IMR-90 (cell line): Measurements from ENCODE around the gene HPSE2. TPM values are rescaled to one million over a fixed set of nuclear protein-coding genes. Genes with fewer than 3 reads are reported as not detected.

ENCODE experiments used
- ATAC-seq: fragments of 200-7000 bp; cut with Tn5 transposase; 2 replicates; pipeline ENCODE4 v1.9.1; 2020; ENCODE audit warnings: low read depth, mild to moderate bottlenecking, moderate library complexity
- BruUV-seq: library from RNA; stranded (reverse); fragments of 400-500 nt; replicated peaks from 2 replicates; lab custom pipeline; 2021; lab: Mats Ljungman, UMichigan
- CTCF ChIA-PET: fragments of 300-600 bp; formaldehyde crosslinking; extraction: SDS; loops from one replicate; lab custom pipeline; 2021; ENCODE audit warnings: antibody characterized with exemption; lab: Yijun Ruan, JAX
- POLR2A ChIA-PET: fragments of 300-600 bp; sonication (Branson Sonifier 250); formaldehyde crosslinking; loops from one replicate; lab custom pipeline; 2022; ENCODE audit warnings: antibody characterized with exemption; ENCODE audit not compliant: unreplicated experiment; lab: Charles Lee
- DNase-seq: peaks from one replicate; pipeline ENCODE4 v3.0.0; 2013
- H2AFZ ChIP-seq: replicated peaks from 2 replicates; pipeline ENCODE3; 2013; ENCODE audit warnings: low read length, mild to moderate bottlenecking; ENCODE audit not compliant: poor library complexity
- H2AK5ac ChIP-seq: 2 replicates; pipeline ENCODE4 v1.6.1; 2013; ENCODE audit warnings: low read depth, low read length, inconsistent platforms
- H2AK9ac ChIP-seq: replicated peaks from 2 replicates; pipeline ENCODE3; 2013; ENCODE audit warnings: mild to moderate bottlenecking, low read depth, low read length, moderate library complexity; ENCODE audit not compliant: poor library complexity
- H2BK120ac ChIP-seq: 2 replicates; pipeline ENCODE4 v1.6.1; 2013; ENCODE audit warnings: low read depth, low read length, inconsistent platforms
- H2BK15ac ChIP-seq: 3 replicates; pipeline ENCODE4 v1.6.1; 2013; ENCODE audit warnings: low read depth, low read length, inconsistent platforms
- H2BK20ac ChIP-seq: 2 replicates; pipeline ENCODE4 v1.6.1; 2013; ENCODE audit warnings: low read depth, mild to moderate bottlenecking, inconsistent platforms, low read length, moderate library complexity
- H2BK5ac ChIP-seq: 2 replicates; pipeline ENCODE4 v1.6.1; 2013; ENCODE audit warnings: mild to moderate bottlenecking, low read depth, low read length, inconsistent platforms; ENCODE audit not compliant: poor library complexity, severe bottlenecking
- H3K14ac ChIP-seq: replicated peaks from 2 replicates; pipeline ENCODE4 v1.6.1; 2013; ENCODE audit warnings: low read depth, low read length, inconsistent platforms
- H3K18ac ChIP-seq: 2 replicates; pipeline ENCODE4 v1.6.1; 2013; ENCODE audit warnings: low read depth, low read length, control low read depth
- H3K23ac ChIP-seq: 2 replicates; pipeline ENCODE4 v1.6.1; 2013; ENCODE audit warnings: low read depth, low read length, inconsistent platforms
- H3K27ac ChIP-seq: 2 replicates; pipeline ENCODE4 v1.5.1; 2013; ENCODE audit warnings: mild to moderate bottlenecking, control low read depth, low read length; ENCODE audit not compliant: insufficient read depth
- H3K27me3 ChIP-seq: 2 replicates; pipeline ENCODE4 v1.6.1; 2013; ENCODE audit warnings: low read length; ENCODE audit not compliant: control insufficient read depth, insufficient read depth
- H3K36me3 ChIP-seq: 2 replicates; pipeline ENCODE4 v1.6.1; 2013; ENCODE audit warnings: low read length, mixed read lengths; ENCODE audit not compliant: control insufficient read depth, insufficient read depth
- H3K4ac ChIP-seq: 2 replicates; pipeline ENCODE4 v1.6.1; 2013; ENCODE audit warnings: low read depth, low read length, inconsistent platforms
- H3K4me1 ChIP-seq: 2 replicates; pipeline ENCODE4 v1.6.1; 2013; ENCODE audit warnings: low read length, mixed read lengths; ENCODE audit not compliant: control insufficient read depth, insufficient read depth
- H3K4me2 ChIP-seq: 2 replicates; pipeline ENCODE4 v1.6.1; 2013; ENCODE audit warnings: low read depth, mild to moderate bottlenecking, control low read depth, low read length, moderate library complexity
- H3K4me3 ChIP-seq: 2 replicates; pipeline ENCODE4 v1.5.1; 2013; ENCODE audit warnings: low read depth, mild to moderate bottlenecking, control low read depth, low read length, moderate library complexity; ENCODE audit not compliant: insufficient read depth
- H3K56ac ChIP-seq: 2 replicates; pipeline ENCODE4 v1.6.1; 2013; ENCODE audit warnings: low read length, inconsistent platforms; ENCODE audit not compliant: insufficient read depth; ENCODE audit errors: extremely low read depth
- H3K79me1 ChIP-seq, 2 experiments: 2 replicates each; pipeline ENCODE4 v1.6.1; 2013; ENCODE audit warnings: low read length in 2 of 2, inconsistent platforms in 1 of 2, low read depth in 1 of 2
- H3K9ac ChIP-seq: 2 replicates; pipeline ENCODE4 v1.6.1; 2013; ENCODE audit warnings: low read depth, low read length, control low read depth
- H3K9me1 ChIP-seq: 2 replicates; pipeline ENCODE4 v1.6.1; 2013; ENCODE audit warnings: low read length, inconsistent platforms; ENCODE audit not compliant: insufficient read depth
- H3K9me3 ChIP-seq: 2 replicates; pipeline ENCODE4 v1.6.1; 2013; ENCODE audit warnings: low read length; ENCODE audit not compliant: control insufficient read depth, insufficient read depth
- H4K20me1 ChIP-seq: 2 replicates; pipeline ENCODE4 v1.6.1; 2013; ENCODE audit warnings: low read length, inconsistent platforms; ENCODE audit not compliant: insufficient read depth
- H4K5ac ChIP-seq: 2 replicates; pipeline ENCODE4 v1.6.1; 2013; ENCODE audit warnings: mild to moderate bottlenecking, low read depth, low read length, control low read depth
- H4K8ac ChIP-seq, 2 experiments: 2 replicates each; pipeline ENCODE4 v1.6.1; 2013; ENCODE audit warnings: low read depth in 2 of 2, low read length in 2 of 2, control low read depth in 1 of 2, inconsistent platforms in 1 of 2
- H4K91ac ChIP-seq: 2 replicates; pipeline ENCODE4 v1.6.1; 2013; ENCODE audit warnings: low read depth, low read length, inconsistent platforms; ENCODE audit not compliant: insufficient read depth
- BHLHE40 ChIP-seq: fragments of 150-350 bp; IDR thresholded peaks from 2 replicates; pipeline ENCODE4 v1.6.1; 2016; ENCODE audit warnings: mild to moderate bottlenecking, low read depth, low read length
- CHD1 ChIP-seq: IDR thresholded peaks from 2 replicates; pipeline ENCODE4 v1.6.1; 2012; ENCODE audit warnings: low read depth, low read length, improper control_type of control experiment
- FOS ChIP-seq: fragments of 150-350 bp; IDR thresholded peaks from 2 replicates; pipeline ENCODE4 v1.6.1; 2016; ENCODE audit warnings: low read depth, low read length
- MAFK ChIP-seq: IDR thresholded peaks from 2 replicates; pipeline ENCODE4 v1.6.1; 2012; ENCODE audit warnings: low read depth, low read length, improper control_type of control experiment
- NFE2L2 ChIP-seq: fragments of 150-350 bp; IDR thresholded peaks from 2 replicates; pipeline ENCODE4 v1.6.1; 2016; ENCODE audit warnings: low read depth, mild to moderate bottlenecking, low read length
- RAD21 ChIP-seq: IDR thresholded peaks from 2 replicates; pipeline ENCODE4 v1.6.1; 2012; ENCODE audit warnings: low read length, improper control_type of control experiment
- RFX5 ChIP-seq: IDR thresholded peaks from 2 replicates; pipeline ENCODE4 v1.8.0; 2012; ENCODE audit warnings: low read depth, mild to moderate bottlenecking, low read length, moderate library complexity
- SMC3 ChIP-seq: fragments of 150-350 bp; IDR thresholded peaks from 2 replicates; pipeline ENCODE4 v1.6.1; 2016; ENCODE audit warnings: low read depth, mild to moderate bottlenecking, antibody characterized with exemption, low read length, moderate library complexity
- WGBS, 2 experiments: methylation state at CpG; one replicate each; pipeline versions ENCODE4 v1.1.5 to v1.1.7; 2013; ENCODE audit warnings: missing lambda C conversion rate in 2 of 2; ENCODE audit not compliant: insufficient read length in 1 of 2; ENCODE audit errors: extremely low coverage in 2 of 2; 5-methylcytosine and 5-hydroxymethylcytosine counted together
- dilution Hi-C: fragments of 300-500 bp; cut with HindIII; formaldehyde crosslinking; loops from one replicate; pipeline ENCODE4 v1.14.3; 2018; ENCODE audit warnings: low sequenced_read_pairs; ENCODE audit not compliant: unreplicated experiment
- in situ Hi-C: fragments of 300-500 bp; cut with MboI; formaldehyde crosslinking; loops from 3 replicates; pipeline ENCODE4 v1.14.3; 2019; ENCODE audit warnings: low sequenced_read_pairs, inconsistent platforms, mixed read lengths
- intact Hi-C: fragments of 100-400 bp; cut with micrococcal nuclease; formaldehyde crosslinking; loops from 2 replicates; pipeline ENCODE4 v1.10.0; 2022
- polyA plus RNA-seq, 3 experiments: library from polyadenylated mRNA; depleted of rRNA; stranded (reverse); fragments of >200 nt; gene quantifications; 2 replicates each; pipeline ENCODE4 v1.2.3, GENCODE V29; 2012; ENCODE audit warnings: low replicate concordance in 1 of 3
- total RNA-seq: library from RNA; depleted of rRNA; stranded (reverse); fragments of >200 nt; gene quantifications from 2 replicates; pipeline ENCODE4 v1.2.3, GENCODE V29; 2012
- TF ChIP-seq, protein P1 (sequence below): fragments of 150-350 bp; IDR thresholded peaks from 2 replicates; pipeline ENCODE4 v1.6.1; 2016; ENCODE audit warnings: low read depth, mild to moderate bottlenecking, low read length, moderate library complexity, borderline replicate concordance
- TF ChIP-seq, protein P2 (sequence below): conservative IDR thresholded peaks from 2 replicates; pipeline ENCODE4 v1.5.1; 2012; ENCODE audit warnings: mild to moderate bottlenecking, low read depth, low read length, improper control_type of control experiment

Gene HPSE2
- total and polyA plus RNA-seq, 2 of the 4 experiments (the other 2 are of a cell fraction), result not detected

DNA sequence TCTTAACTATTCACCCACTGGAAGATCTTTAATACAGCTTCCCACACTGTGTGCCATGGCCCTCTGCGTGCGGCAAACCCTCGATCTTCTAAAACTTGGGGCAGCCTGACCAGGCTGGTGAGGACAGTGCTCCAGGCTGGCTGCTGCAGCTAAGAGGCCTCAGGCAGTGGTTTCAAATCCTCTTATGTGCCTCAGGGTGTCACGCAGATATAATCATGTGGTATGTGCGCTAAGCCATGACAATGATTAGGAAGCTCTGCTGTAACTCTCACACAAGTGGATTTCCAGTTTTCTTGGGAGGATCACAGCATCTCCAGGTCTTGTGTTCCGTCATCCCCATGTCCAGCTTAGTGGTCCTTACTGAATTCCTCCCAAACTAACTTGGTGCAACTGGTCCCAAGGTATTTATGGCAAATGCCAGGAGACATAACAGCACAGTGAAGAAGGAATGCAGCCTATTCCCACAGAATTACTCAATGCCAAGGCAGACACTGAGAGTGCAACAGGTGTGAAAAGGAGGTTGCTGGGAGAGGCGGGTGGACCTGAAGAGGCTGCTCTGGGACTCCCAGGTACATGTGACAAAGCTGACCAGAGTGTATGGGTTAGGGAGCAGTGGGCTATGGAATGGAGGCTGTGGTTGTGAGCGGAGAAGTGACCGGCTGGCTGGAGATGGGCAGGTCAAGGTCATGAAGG lies 791.2 kb downstream of the HPSE2 start:
- no TSS peak for BruUV-seq
- Histone ChIP-seq H3K14ac (no peak overlapping the region), H3K4ac (no peak overlapping the region), H3K18ac (no peak overlapping the region), H2BK15ac (no peak overlapping the region), H3K23ac (no peak overlapping the region), H2BK120ac (no peak overlapping the region), H3K9me3 (no peaks in the 10 kb centered on the region), H4K8ac (no peak overlapping the region), H4K91ac (no peak overlapping the region), H3K27me3 (no peaks in the 10 kb centered on the region), H3K36me3 (peaks cover 28% of the 10 kb centered on the region), H3K79me1 (peaks cover 26 to 38% of the 10 kb centered on the region in 2 experiments), H3K56ac (no peak overlapping the region), H4K5ac (no peak overlapping the region), H2BK20ac (no peak overlapping the region), H2AK9ac (no peak overlapping the region), H2AK5ac (no peak overlapping the region), H3K9ac (no peak overlapping the region), H2BK5ac (no peak overlapping the region), H3K4me2 (no peak overlapping the region), H3K4me1 (peaks cover 3% of the 10 kb centered on the region; the same call in 1 of the 2 replicates), H3K9me1 (peaks cover 15% of the 10 kb centered on the region), H2AFZ (no peak overlapping the region), H3K27ac (no peak overlapping the region), H4K20me1 (peaks cover 4% of the 10 kb centered on the region; the same call in 1 of the 2 replicates), H3K4me3 (no peak overlapping the region)
- in situ Hi-C loops (no loop called here), dilution Hi-C loops (no loop called here), intact Hi-C loops (no loop called here)
- ATAC-seq, result no peak
- WGBS, 2 experiments, result no CpG with 5 or more reads among the region's 9 CpGs
- ChIA-PET CTCF (interaction anchor here (1.2 kb wide), 1 partner anchor 17 kb away, joined by 4 read pairs; no protein-coding TSS in a partner anchor), POLR2A (interaction anchor here (0.6 kb wide), 1 partner anchor 40 kb away, joined by 3 read pairs; no protein-coding TSS in a partner anchor)
- TF ChIP-seq CHD1 (no peak), MAFK (no peak), RAD21 (no peak), RFX5 (no peak), BHLHE40 (no peak), NFE2L2 (no peak), SMC3 (no peak), FOS (no peak)
- TF ChIP-seq, protein P1, sequence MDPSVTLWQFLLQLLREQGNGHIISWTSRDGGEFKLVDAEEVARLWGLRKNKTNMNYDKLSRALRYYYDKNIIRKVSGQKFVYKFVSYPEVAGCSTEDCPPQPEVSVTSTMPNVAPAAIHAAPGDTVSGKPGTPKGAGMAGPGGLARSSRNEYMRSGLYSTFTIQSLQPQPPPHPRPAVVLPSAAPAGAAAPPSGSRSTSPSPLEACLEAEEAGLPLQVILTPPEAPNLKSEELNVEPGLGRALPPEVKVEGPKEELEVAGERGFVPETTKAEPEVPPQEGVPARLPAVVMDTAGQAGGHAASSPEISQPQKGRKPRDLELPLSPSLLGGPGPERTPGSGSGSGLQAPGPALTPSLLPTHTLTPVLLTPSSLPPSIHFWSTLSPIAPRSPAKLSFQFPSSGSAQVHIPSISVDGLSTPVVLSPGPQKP, result no peak
- TF ChIP-seq, protein P2, sequence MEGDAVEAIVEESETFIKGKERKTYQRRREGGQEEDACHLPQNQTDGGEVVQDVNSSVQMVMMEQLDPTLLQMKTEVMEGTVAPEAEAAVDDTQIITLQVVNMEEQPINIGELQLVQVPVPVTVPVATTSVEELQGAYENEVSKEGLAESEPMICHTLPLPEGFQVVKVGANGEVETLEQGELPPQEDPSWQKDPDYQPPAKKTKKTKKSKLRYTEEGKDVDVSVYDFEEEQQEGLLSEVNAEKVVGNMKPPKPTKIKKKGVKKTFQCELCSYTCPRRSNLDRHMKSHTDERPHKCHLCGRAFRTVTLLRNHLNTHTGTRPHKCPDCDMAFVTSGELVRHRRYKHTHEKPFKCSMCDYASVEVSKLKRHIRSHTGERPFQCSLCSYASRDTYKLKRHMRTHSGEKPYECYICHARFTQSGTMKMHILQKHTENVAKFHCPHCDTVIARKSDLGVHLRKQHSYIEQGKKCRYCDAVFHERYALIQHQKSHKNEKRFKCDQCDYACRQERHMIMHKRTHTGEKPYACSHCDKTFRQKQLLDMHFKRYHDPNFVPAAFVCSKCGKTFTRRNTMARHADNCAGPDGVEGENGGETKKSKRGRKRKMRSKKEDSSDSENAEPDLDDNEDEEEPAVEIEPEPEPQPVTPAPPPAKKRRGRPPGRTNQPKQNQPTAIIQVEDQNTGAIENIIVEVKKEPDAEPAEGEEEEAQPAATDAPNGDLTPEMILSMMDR, result no peak
- no peak for DNase-seq
